Gastrocnemius medialis (tissue), 4 donors: Measurements from ENCODE around the gene CCDC192.

Experiments used
- CTCF ChIP-seq, 5 experiments: fragments of 450-650 bp in 3 of 5; fragments of 200-600 bp in 2 of 5; sonication (generic) in 2 of 5; IDR thresholded peaks in 4 of 5; conservative IDR thresholded peaks in 1 of 5; 1 replicate in 4 of 5; 2 replicates in 1 of 5; pipeline ENCODE4 v1.5.1; 2016 to 2019; ENCODE audit warnings: antibody characterized with exemption in 5 of 5, mild to moderate bottlenecking in 3 of 5, moderate library complexity in 3 of 5
- POLR2A ChIP-seq, 2 donors: fragments of 450-650 bp; IDR thresholded peaks; one replicate each; pipeline ENCODE4 v1.6.1; 2017; ENCODE audit warnings: antibody characterized with exemption in 2 of 2, mild to moderate bottlenecking in 2 of 2, moderate library complexity in 2 of 2

DNA sequence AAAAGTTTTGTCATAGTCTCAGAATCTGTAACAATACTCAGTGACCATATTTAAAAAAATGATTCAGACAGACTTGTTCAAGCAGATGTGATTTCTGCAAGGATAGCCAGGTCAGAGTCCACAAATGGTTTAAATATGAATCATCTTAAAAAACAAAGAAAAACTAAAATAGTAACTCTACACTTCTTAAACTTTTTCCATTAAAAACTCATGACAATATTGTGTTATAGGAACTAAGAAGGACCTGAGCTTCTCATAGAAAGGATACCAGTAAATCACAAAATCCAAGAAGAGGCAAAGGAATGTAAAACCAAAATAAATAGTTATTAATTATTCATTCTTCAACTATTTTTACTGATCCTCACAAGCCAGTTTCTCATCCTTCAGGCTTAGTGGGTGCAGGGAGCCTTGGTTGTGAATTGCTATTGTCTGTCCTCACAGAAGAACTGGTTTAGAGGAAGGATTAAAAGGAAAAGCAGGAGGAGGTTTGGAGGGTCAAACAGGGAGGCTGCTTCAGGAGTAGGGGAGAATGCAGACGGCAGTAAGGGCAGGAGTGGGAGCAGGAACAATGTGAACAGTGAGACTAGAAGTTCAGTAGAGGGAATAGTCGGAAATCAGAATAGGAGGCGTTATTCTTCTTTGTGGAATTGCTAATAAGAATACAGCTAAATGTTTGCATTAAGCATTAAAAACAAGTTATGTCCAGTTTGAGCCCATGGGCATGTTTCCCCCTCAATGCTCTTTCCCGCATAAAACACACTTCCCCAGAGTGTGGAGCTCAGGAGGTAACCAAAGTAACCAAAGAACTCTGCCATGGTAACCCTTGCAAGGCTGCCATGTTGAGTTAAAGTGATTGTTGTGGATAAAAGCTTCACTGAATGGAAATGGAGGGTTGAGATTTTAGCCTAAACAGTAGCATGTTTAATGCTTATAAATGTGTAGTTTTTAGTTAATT is 110.7 kb downstream of the CCDC192 start:
- no peak for TF ChIP-seq CTCF (IDR thresholded peaks at IDR 0.05 in 4 of 5, conservative IDR thresholded peaks at IDR 0.05 in 1 of 5)
- no peak for TF ChIP-seq POLR2A (IDR thresholded peaks at IDR 0.05)
